ENCODE measurements around the gene OPCML. TPM values are rescaled to one million over a fixed set of nuclear protein-coding genes. Genes with fewer than 3 reads are reported as not detected.

Gene OPCML
- total RNA-seq, 1 donor from 2014 or later: 4.1 TPM

- Mint-ChIP-seq H3K4me3 (ENCODE audit: unreplicated experiment) (no peak overlapping the region), H3K36me3 (ENCODE audit: low read depth, unreplicated experiment) (no peaks in the 10 kb centered on the region), H3K27ac (ENCODE audit: unreplicated experiment) (no peak overlapping the region), H3K9me3 (ENCODE audit: unreplicated experiment) (no peaks in the 10 kb centered on the region), H3K27me3 (ENCODE audit: unreplicated experiment) (peaks cover 3% of the 10 kb centered on the region), H3K4me1 (ENCODE audit: unreplicated experiment) (peaks cover 31% of the 10 kb centered on the region)
- DNase-seq (ENCODE audit: low spot score): no peak
- no peak for TF ChIP-seq CTCF (IDR thresholded peaks at IDR 0.05; ENCODE audit: unreplicated experiment)
These were observed 1092.5 kb downstream of the OPCML start for GRCh38 chr11:132439711-132440255.

GRCh38 chr11:132438418-132438817, 1093.9 kb downstream of the OPCML start:
- peaks cover 26% of the 10 kb centered on the region for H3K4me1 Mint-ChIP-seq (ENCODE audit: unreplicated experiment)
- no peak overlapping the region for H3K4me3 Mint-ChIP-seq (ENCODE audit: unreplicated experiment)
- no peaks in the 10 kb centered on the region for H3K9me3 Mint-ChIP-seq (ENCODE audit: unreplicated experiment)
- H3K36me3 Mint-ChIP-seq (ENCODE audit: low read depth, unreplicated experiment): no peaks in the 10 kb centered on the region
- no peak overlapping the region for H3K27ac Mint-ChIP-seq (ENCODE audit: unreplicated experiment)
- no peak for DNase-seq (ENCODE audit: low spot score)
- TF ChIP-seq CTCF (IDR thresholded peaks at IDR 0.05; ENCODE audit: unreplicated experiment): no peak
- peaks cover 3% of the 10 kb centered on the region for H3K27me3 Mint-ChIP-seq (ENCODE audit: unreplicated experiment)

- Mint-ChIP-seq H3K36me3 (ENCODE audit: low read depth, unreplicated experiment) (no peaks in the 10 kb centered on the region), H3K4me1 (ENCODE audit: unreplicated experiment) (peaks cover 4% of the 10 kb centered on the region), H3K27ac (ENCODE audit: unreplicated experiment) (no peak overlapping the region), H3K9me3 (ENCODE audit: unreplicated experiment) (no peaks in the 10 kb centered on the region), H3K27me3 (ENCODE audit: unreplicated experiment) (peaks cover 3% of the 10 kb centered on the region), H3K4me3 (ENCODE audit: unreplicated experiment) (no peak overlapping the region)
- TF ChIP-seq CTCF (IDR thresholded peaks at IDR 0.05; ENCODE audit: unreplicated experiment): no peak
- DNase-seq (ENCODE audit: low spot score): no peak
These were observed 1101.8 kb downstream of the OPCML start for GRCh38 chr11:132430429-132431062.

- Mint-ChIP-seq H3K27ac (ENCODE audit: unreplicated experiment) (no peak overlapping the region), H3K9me3 (ENCODE audit: unreplicated experiment) (no peaks in the 10 kb centered on the region), H3K4me1 (ENCODE audit: unreplicated experiment) (peaks cover 7% of the 10 kb centered on the region), H3K36me3 (ENCODE audit: low read depth, unreplicated experiment) (no peaks in the 10 kb centered on the region), H3K4me3 (ENCODE audit: unreplicated experiment) (no peak overlapping the region), H3K27me3 (ENCODE audit: unreplicated experiment) (peaks cover 3% of the 10 kb centered on the region)
- DNase-seq (ENCODE audit: low spot score): no peak
- TF ChIP-seq CTCF (IDR thresholded peaks at IDR 0.05; ENCODE audit: unreplicated experiment): no peak
These were observed 1102.6 kb downstream of the OPCML start for GRCh38 chr11:132429685-132430084.

- Mint-ChIP-seq H3K27me3 (ENCODE audit: unreplicated experiment) (peaks cover 7% of the 10 kb centered on the region), H3K36me3 (ENCODE audit: low read depth, unreplicated experiment) (no peaks in the 10 kb centered on the region), H3K4me1 (ENCODE audit: unreplicated experiment) (peaks cover 10% of the 10 kb centered on the region), H3K27ac (ENCODE audit: unreplicated experiment) (no peak overlapping the region), H3K9me3 (ENCODE audit: unreplicated experiment) (no peaks in the 10 kb centered on the region), H3K4me3 (ENCODE audit: unreplicated experiment) (no peak overlapping the region)
- TF ChIP-seq CTCF (IDR thresholded peaks at IDR 0.05; ENCODE audit: unreplicated experiment): no peak
- no peak for DNase-seq (ENCODE audit: low spot score)
These were observed 1104.7 kb downstream of the OPCML start for GRCh38 chr11:132427611-132428010.
